ENCODE results near the gene ABCA13.

ABCA13 gene

DNA sequence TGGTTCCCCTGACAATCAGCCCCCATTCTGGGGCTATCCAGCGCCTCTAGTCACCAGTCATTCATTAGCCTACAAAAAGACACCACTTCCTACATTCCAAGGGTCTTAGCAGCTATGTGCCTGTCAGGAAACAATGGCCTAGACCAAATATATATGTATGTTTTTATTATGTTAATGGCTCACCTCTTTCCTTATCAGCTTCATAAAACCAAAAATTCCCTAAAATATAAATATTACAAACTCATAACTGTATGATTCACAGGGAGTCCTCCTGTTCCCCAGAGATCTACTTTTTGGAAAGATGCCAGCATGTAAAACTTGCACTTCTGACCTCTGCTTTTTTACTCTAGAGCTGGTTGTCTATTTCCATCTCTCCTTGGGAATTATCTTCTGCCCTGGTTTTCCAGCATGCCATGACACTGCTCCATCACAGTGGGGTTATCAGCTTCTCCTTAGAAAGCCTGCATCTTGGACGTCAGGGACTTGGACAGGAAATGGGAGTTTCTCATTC, 79.2 kb downstream of the ABCA13 start:
- no peak for DNase-seq

DNA sequence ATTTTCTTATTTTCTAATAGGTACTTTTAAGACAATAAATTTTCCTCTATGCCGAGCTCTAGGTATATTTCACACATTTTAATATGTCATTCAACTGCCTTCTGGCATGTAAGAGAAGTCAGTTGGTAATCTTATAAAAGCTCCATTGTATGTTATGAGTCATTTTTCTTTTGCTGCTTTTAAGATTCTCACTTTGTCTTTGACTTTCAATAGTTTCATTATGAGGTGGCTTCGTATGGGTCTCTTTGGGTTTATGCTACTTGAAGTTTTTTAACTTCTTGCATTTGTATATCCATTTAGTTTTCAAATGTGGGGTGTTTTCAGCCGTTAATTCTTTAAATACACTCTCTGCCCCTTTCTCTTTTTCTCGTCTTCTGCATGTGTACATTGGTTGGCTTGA, 80.5 kb downstream of the ABCA13 start:
- no peak for DNase-seq

DNA sequence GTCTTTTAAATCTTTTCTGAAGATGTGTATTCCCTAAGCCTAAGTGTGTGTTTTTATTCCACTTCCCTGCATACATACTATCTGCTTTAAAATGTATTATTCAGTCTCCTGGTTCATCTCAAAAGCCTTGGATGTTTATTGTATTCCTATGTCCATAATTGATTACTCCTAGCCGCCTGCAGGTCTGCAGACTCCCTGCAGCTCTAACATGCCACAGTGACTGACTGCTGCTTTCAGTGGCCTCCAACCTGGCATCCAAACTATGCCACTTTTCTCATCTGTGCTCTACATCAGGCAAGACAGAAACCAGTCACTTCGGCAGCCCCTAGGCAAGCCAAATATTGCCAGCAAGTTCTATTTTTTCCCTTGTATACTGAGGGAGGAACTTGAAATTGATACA, 81.7 kb downstream of the ABCA13 start:
- no peak for DNase-seq

DNA sequence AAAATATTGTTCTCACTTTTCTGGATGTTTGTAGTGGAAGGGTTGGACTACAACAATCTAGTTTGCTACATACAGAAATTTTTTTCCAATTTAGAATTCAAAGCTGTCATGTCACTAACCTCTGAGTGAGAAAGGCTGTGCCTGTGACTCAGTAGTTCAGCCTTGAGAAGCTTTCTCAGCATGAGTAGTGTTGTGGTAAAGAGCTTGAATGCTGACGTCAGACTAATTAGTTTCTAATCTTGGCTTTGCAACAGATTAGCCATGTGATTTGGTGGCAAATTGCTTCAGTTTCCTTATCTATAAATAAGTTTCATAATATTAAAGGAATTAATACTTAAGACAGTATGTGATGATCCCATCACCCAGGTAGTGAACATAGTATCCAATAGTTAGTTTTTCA, 83.8 kb downstream of the ABCA13 start:
- no peak for DNase-seq

DNA sequence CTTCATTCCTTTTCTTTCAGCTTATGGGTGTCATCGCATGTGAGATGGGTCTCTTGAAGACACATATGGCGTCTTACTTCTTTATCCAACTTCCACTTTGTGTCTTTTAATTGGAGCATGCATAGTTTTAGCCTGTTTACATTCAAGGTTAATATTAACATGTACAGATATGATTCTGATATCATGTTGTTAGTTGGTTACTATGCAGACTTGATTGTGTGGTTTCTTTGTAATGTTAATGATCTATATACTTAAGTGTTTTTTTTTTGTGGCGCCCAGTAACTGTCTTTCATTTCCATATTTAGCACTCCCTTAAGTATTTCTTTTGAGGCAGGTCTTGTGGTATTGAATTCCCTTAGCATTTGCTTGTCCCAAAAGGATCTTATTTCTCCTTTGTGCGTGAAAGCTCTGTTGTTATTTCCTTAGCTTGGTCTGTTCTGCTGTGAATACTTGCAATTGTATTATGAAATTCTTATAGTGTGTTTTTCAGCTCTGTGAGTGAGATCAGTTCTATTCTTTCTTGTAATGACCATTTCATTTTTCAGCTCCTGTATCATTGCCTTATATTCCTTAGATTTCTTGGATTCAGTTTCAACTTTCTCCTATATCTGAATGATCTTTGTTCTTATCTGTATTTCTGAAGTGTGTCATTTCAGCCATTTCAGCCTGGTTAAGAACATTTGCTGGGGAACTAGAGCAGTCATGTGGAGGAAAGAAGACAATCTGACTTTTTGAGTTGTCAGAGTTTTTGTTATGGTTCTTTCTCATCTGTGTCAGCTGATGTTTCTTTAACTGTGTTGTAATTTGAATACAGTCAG, 88.4 kb downstream of the ABCA13 start:
- DNase-seq = no peak

DNA sequence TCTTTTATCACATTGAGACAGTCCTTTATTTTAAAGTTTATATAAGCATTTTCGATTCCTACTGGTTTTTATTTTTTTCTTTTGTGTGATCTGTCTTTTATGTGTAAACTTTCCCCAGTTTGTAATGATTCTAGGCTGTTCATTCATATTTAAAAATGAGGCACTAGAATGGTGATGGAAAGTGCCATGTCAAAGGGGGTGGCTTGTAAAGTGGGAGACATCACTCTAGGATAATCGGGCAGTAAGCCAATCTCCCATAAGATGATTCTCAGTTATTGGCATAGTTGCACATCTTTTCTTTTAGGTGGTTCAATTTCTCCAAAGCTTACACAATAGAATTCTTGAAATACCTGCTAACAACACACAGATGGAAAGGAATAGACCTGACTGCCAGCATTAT, 90.4 kb downstream of the ABCA13 start:
- no peak for DNase-seq

DNA sequence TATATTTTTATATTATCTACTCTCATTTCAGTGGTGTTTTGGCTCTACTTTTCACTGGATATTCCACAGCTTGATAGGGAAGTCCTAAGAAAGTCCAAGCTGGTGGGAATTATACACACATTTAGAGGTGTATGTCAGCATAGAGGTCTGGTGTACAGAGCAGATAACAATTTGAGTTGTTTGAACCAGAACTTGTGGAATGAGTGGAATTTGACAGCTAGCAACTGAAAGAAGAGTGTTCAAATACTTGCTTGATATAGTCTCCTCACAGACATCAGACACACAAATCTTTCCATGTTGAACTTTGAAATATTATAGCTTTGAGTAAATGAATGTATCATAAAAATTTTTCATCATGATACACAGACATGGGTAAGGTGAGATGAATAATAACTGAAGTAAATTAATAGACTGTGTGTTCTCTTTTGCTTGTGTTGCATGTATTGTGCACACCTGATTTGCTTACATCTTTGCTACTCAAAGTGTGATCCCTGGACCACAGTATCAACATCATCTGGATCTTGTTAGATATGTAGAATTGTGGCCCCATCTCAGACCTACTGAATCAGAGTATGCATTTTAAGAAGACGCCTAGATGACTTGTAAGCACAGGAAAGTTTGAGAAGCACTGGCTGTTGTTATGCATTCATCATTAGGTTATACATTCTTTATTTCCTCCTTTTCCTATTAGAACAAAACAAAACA, 91.5 kb downstream of the ABCA13 start:
- DNase-seq = no peak

DNA sequence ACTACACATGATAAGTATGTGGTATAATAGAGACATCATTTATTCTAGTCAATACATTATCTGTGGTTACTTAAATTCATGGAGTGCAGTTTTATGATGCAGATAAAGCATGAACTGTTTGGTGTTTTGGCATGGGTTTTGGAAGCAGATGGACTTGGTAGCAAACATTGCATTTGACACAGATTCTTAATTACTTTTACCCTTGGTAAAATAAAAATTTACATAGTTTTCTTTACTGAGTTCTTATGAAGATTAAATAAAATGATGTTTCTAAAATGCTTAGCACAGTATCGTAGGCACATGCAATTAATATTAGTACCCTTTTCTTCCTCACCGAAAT, 92.0 kb downstream of the ABCA13 start:
- DNase-seq = no peak

DNA sequence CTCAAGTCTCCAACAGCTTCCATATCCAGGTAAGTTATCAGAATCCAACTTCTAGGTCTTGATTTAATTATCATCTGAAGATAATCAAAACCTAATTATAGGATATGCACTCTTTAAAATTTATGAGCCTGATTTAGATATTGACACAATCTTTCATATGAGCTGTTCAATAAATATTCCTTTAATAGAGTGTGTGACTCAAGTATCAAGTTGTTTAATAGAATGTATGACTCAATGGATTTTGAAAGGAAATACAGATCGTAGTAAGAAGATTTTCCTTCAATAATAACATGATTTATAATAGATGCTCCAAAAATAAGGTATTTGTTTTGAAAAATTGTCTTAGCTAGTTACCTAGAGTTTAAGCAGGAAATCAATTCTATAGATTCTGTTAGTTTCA, 97.8 kb downstream of the ABCA13 start:
- no peak for DNase-seq

DNA sequence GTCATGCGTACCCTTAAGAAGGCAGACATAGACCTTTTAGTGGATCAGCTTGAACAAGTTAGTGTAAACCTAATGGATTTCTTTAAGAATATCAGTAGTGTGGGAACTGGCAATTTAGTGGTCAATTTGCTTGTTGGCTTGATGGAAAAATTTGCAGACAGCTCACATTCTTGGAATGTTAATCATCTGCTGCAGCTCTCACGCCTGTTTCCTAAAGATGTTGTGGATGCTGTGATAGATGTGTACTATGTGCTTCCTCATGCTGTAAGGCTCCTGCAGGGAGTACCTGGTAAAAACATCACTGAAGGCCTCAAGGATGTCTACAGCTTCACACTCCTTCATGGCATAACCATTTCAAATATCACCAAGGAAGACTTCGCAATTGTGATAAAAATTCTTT, 103.4 kb downstream of the ABCA13 start:
- DNase-seq = no peak

DNA sequence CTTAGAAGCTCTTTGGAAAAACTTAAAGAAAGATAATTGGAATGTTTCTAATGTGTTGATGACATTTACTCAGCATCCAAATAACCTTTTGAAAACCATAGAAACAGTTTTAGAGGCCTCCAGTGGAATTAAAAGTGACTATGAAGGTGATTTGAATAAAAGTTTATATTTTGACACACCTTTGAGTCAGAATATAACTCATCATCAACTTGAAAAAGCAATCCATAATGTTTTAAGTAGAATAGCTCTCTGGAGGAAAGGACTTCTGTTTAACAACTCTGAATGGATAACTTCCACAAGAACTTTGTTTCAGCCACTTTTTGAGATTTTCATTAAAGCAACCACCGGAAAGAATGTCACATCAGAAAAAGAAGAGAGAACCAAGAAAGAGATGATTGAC, 108.2 kb downstream of the ABCA13 start:
- no peak for DNase-seq

DNA sequence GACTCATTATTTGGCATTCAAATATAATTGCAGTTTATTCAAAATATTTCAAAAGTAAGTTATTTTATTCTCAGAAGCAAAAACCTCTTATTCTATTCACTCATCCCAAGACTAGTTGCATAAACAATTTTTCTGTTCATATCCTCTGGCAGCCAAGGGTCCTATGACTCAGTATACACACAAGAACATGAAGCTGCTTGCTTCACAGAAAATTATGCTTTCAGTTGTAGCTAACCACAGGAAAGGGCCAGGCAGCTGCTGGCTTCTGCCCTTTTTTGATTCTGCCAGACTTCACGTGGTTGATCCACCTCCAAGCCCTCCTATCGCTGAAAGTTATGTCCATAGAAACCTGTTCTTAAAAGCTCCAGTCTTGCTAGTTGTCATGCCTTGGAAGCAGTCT, 108.8 kb downstream of the ABCA13 start:
- DNase-seq = no peak

DNA sequence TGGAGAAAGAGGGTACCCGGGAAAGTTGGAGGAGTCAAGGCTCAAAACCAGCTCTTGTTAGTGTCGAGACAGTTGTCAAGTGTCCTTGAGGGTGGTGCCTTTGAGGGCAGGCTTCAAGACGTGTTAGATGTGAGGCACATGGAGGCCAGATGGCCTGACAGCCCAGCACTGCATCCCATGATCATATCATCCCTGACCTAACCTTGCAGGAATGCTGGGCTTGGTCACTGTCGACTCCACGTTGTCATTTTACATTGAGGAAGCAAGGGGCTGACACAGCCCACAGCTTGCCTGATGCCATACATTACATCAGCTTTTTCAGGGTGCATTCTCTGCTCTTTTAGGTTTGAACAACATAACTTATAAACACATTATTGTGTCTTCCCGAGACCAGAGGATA, 114.1 kb downstream of the ABCA13 start:
- no peak for DNase-seq

DNA sequence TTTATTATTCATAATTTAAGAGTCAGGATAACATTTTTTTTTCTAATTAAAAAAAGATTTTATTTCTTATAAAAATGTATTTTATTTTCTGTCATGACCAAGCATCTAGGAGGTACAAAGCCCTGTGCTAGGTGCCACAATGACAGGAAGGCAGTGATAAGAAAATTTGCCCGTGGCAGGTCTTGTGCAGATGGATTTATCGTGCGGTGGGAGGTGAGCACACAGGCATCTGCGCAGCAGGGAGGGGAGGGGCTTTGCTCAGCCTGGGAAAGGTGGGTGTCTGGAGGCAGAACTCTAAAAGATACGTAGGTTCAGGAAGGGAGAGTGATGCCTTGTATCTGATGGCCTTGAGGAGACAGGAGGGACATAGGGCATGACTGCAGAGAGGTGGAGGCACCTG, 115.6 kb downstream of the ABCA13 start:
- no peak for DNase-seq

DNA sequence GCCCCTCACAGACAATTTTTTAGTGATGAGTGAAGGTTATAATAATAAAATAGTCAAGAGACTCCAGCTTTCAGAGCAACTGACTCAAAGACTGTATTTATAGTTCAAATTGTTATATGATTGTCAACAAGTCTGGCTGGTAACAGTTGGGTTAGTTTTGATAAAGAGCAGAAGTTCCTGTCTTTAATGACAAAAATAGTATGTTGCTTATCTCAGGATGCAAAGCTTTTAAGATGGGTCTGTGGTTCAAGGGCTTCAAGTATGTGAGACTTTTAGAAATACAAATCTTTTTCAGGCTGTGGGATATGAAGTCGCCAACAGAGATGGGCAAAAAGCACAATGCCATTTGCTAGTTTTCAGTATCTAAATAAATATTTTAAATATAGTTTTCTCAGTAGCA, 118.4 kb downstream of the ABCA13 start:
- no peak for DNase-seq

DNA sequence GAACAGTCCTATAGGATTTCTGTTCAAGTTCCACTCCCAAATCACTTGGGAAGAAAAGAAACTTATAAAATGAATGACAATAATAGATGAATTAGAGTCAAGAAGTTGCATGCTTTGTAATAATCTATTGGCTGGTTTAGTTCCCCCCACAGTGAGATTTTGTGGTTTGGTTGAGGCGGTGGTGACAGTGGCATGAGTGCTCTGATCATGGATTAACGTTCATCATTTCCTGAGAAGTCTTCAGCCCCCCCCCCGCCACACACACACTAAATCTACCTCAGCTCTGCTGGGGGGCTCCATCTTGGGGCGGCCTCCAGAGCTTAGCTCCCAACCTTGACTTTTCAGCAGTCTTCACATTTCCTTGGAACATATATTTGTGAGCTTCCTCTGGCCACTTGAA, 121.7 kb downstream of the ABCA13 start:
- DNase-seq = no peak

DNA sequence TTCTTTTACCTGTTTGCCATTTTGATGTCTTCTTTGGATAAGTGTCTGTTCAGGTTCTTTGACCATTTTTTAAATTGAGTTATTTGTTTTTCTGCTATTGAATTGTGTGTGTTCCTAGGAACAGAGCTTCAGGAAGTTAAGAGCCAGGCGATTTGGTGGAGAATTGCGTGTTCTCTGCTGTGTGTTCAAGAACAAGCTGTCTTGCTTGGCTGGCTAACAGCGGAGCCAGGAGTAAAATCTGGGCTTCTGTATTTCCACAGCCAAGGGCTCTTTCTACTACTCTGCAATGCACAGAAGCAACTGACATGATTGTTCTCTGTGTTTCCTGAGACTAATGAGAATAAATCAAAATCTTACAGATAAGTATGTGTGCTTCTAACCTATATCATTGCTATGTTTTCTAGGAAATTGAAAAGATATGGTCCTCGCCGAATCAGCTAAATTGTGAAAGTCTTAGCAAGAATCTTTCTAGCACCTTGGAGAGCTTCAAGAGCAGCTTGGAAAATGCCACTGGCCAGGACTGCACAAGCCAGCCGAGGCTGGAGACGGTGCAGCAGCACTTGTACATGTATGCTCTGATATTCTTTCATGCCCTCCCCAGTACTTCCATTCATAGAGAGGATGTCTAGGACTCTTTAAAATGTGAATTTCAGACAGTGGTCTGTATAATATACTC, 124.2 kb downstream of the ABCA13 start:
- no peak for DNase-seq

DNA sequence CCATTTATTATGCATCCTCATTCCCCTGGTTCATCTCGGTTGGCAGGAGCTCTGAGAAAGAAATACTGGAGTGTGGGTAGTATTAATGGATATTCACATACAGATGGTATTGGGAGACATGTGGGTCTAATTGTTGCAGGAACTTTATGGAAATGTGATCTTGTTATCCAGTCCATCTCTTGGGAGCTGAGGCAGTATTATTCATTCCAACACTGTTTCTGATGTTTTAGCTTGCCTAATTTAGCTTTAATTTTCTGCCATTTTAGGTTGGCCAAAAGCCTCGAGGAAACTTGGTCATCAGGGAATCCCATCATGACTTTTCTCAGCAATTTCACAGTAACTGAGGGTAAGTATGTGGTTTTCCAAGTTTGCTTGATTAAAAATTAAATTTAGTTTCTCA, 125.7 kb downstream of the ABCA13 start:
- DNase-seq = no peak

DNA sequence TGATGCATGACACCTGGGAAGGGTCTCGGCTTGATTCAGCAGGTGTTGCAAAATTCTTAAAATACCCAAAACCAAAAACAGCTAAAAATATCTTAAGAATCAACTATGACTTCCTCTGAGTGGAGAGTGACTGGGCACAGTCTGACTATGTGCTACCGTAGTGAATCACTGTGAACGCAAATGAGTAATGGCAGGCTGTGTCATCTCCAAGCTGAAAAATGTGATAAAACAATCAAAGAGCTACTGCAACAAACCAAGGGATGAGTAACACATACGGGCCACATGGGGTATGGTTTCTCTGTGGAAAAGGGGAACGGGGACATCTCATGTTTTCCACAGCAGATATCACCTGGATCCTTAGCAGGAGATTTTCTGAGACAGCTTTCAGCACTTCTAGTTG, 127.5 kb downstream of the ABCA13 start:
- no peak for DNase-seq

DNA sequence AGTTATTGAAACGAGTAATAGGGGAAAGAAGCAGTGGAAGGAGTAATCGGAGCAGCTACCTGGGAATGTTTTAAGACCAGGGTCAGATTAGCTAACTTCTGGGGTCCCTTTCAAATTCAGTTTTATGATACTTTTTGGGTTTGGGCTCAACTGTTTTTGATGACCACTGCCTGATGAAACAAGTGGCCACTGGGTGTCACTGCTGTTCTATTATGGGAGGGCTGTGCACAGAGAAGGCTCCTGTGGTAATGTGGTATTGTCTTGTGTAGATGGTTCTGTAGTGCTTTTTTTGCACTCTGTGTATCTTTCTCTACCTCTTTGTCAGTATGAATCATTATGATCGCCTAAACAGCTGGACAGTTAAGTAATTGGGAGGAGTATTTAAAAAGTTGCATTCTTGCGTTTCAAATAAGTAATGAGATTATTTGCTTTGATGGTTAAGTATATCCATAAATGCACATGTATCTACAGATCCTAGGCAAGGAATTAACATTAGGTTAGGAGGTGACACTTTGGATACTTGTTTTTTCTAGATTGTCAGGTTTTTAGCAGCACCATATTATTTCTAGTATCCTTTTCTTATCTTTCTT, 128.4 kb downstream of the ABCA13 start:
- DNase-seq = peak; percentile 41

DNA sequence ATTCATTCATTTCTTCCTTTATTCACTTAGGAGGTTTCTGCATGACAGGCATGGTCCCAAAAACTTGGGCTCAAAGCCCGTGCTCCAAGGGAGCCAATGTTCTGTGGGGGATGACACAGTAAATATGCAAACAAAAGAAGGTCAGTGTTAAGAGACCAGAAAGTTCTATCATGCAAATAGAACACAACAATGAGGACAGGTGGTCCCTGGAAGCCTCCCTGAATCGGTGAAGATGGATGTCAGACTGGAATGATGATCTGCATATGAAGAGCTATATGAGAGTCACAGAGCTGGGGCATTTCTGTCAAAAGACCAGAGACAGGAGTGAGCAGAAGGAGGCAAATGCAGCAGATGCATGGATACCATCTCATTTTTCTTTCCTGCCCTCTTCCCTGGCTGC, 129.0 kb downstream of the ABCA13 start:
- DNase-seq = no peak

DNA sequence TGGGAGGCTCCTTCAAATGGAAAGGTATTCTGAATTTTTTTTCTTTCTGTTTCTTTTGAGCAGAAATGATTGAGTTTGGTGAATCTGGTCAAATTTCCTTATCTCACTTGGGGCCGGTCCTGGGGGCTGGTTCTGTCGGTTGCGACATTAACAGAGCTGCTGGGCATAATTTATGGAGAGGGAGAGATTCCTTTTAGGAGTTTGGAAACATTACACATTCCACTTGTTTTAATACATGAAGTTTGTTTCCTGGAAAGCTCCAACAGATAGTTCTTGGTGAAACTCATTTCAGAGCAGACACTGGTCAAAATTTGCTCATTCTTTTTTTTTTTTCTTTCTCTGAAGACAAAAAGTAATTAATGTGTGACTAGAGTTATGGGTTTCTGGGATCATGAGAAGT, 129.9 kb downstream of the ABCA13 start:
- no peak for DNase-seq

DNA sequence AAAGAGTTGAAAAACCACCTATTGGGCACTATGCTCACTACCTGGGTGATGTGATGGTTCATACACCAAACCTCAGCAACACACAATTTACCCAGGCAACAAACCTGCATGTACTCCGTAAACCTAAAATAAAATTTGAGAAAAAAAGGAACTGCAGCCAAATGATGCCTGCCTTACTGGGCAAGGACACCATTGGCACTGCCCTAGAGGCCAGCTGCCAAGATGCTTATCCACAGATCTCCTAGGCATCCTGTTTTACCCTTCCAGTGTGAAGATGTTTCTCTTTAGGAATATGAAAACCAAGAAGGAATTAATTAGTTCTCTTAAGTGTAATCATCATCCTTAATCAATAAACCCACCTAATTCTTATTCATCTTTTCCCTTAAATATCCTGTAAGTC, 133.4 kb downstream of the ABCA13 start:
- no peak for DNase-seq

DNA sequence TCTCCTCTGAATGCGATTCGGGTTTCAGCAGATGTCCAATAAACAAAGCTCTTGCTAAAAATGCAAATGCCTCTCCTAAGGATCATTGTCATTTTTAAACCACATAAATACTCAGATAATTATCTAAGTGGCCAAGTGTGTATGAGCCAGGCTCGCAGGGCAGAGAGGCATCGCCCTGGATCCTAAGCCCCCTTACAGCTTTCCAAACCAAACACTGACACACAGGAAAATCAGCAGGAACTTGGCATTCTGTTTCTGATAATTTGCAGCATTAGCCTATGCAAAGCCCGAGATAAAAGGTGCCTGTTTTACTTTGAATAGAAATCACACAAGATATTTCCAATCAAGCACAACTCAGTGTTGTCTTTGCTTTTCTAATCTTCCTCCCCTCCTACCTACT, 134.4 kb downstream of the ABCA13 start:
- no peak for DNase-seq
